NCI-H146 treated with DMSO at 0.1 percent for 48 hours (cell line): ENCODE measurements around the gene PHKA2.
A peak's percentile ranks its signal among the peaks of the same experiment; 100 is the strongest.

ENCODE experiments used
- DNase-seq: peaks from one replicate; lab custom pipeline; 2025; ENCODE audit not compliant: unreplicated experiment; lab: John Stamatoyannopoulos, UW

PHKA2 gene

DNA sequence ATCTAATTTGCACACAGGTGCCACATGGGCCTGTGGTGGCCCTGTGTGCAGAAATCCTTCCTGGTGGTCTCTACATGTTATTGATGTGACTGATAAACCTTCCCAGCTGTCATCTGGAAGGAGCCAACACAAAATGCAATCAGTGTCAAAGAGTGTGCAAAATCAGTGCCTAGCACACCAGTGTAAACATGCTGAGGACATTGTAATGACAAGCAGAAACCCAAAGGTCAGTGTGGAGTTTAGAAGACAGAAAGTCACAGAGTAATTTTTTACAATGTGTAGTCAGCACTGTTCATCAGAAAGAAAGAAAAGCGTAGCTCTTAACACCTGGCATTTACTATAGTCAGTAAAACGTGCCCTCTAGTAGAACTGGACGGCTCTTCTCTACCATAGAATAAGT lies 50.3 kb downstream of the PHKA2 start:
- no peak for DNase-seq

DNA sequence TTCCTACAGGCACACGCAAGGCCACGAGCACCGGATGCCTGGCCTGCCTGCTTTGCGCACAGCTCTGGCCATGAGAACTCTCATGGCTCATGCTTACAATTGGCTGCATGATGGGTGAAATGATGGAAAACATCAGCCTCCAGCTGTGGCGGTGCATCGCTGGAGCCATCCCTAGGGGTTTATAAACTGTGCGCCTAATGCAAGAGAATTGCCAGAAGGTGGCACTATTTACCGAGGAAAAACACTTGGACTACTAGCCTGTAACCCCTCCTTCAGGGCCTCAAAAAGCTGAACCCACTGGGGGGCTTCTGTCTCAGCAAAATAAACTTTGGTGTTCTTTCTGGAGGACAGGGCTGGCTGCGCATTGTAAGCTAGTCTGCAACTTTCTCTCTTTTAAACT lies 51.9 kb downstream of the PHKA2 start:
- no peak for DNase-seq

DNA sequence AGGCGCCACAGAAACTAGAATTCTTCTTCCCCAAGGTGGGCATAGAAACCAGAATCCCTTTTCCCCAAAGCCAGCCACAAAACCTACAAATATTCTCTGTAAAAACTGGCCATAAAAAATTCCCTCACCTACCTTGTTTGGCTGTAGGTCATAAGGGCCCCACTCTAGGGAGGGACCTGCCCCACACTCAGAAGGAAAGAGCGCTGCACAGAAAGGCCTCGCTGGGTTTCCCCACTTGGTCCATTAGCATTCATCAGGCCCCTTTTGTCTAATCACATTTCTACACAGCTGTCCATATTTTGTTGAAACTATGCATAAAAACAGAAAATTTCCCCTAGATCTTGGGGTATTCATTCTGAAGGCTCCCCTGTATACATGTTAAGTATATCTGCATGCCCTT lies 54.1 kb downstream of the PHKA2 start:
- no peak for DNase-seq

DNA sequence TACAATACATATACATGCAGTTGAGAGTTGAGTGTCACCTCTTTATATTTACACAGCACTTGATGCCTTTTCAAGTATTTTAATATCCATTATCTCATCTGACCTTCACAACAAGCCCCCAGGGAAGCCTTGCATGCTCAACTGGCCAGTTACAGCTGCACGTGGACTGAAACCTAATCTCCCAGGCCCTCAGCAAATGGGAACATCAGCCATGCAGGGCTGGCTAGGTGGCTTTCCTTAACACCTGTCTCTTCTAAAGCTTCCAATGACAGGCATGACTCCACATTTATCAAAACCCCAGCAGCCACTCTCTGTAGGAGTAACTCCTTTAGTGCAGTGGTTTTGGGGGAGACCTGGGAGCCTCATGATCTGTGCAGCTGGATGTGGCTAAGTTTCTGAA lies 56.4 kb downstream of the PHKA2 start:
- peak; percentile 84 for DNase-seq

DNA sequence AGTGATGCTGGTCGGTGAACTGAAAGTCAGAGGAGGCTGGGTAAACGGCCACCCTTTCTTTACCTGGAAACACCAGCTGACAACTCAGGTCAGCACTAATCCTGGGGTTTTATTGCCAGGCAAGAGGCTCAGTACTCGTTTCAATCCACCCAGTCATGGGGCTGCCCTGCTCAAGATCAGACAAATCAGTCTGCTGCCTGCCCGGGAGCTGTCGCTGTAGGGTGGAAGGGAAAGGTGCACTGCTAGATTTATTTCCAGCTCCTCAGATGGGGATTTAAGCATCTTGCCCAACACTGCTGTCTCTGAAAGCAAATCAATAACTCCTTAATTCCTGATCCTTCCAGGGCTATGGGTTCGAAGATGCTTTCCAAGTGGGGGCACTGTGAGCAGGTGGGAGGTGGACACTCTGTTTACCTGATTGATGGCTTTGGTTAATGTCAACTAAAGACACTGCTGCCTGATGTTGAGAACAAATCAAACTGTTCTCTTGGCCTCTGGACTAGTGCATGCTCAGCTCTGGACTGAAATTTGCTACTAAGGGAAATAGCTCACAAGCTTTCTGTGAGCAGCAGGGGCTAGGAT lies 59.3 kb downstream of the PHKA2 start:
- DNase-seq: no peak

DNA sequence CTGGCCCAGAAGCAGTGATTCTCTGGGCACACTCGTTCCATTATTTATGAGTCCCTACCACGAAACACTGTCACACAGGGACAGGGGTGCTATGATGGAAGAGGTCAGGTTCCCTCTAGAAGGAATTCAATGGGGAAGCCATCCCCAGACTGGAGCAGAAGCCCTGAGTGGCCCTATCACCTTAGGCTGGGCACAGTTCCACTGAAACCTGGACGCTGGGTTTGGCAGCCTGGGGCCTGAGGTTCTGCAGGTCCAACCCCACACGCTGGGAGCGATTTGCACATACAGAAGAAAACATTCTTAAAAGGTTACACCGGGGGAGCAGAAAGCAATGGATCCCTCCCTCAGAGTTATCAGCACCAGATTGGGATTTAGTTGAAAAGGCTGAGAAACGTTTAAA lies 63.3 kb downstream of the PHKA2 start:
- no peak for DNase-seq

DNA sequence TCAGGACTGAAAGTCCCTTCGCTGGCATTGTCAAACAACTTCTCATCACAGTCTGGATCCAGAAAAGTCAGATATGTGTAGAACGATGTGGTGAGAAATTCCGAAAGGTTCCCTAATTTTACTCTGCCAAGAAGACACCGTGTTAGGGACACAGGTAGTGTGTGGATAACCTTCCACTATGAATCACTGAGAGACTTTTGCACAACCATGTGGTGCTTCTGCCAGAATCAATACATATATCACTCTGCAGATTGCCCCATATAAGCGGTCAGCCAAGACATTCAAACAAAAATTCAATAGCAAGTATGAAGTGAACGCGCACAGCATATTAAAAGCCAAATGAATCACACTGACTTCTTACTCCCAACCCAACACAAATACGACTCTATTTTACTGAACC lies 63.8 kb downstream of the PHKA2 start:
- DNase-seq: no peak

DNA sequence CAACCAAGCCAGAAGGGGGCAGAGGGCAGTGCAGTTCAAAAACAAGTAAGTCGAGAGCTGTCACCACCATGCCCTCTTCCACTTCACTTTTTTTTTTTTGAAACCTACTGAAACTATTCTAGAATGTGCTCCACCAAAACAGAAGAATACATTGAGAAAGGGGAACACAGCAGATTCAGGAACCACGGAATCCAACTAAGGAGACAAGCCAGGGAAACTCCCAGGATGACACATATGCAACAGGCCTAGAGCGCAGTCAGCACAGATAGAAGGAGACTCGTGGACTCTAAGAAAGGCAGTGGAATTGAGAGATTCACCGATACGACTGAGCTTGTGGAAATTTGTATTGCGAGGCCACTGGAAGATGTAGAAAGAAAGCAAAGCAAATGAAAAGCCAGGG lies 66.1 kb downstream of the PHKA2 start:
- DNase-seq: no peak

DNA sequence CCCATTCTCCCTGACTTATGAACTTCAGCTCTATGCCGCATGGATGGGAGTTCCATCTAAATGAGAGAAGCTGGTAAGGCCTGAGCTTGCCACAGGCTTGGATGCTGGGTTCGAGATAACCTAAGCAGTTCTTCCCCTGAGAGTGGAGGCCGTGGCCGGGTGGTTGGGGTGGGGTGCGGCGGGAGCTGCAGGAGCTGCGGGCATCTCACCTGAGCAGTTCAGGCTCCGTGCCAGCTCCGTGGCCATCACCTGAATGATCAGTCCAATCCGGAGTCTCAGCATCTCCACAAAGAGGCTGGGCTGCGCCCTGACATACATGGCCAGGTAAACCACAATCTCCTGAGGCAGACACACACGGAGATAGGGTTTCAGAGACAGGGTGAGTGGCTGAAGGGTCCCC lies 77.6 kb downstream of the PHKA2 start:
- DNase-seq: no peak

DNA sequence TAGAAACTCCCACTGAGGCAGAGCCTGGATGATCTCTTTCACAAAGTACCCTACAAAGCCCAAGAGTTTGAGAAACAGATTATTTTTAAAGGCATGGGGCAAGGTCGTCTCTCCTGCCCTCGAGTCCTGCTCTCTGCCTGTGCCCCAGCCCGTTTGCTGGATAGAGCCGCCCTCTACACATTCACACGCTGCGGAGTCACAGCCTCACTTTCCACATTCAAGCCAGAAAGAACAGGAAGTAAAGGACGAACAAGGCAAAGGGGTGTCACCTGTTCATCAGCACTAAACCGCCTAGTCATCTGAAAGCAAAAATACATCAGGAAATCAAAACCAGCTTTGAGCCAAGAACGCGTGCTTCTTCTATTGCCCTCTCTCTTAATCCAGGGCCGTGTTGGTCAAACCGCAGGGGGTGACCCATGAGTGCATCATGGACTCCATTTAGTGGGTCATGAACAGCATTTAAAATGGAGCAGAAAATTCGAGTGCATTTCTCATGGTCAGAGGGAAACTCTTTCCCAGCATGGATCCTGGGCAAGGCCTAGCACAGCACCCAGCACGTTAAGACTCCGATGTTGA lies 83.4 kb downstream of the PHKA2 start:
- no peak for DNase-seq

DNA sequence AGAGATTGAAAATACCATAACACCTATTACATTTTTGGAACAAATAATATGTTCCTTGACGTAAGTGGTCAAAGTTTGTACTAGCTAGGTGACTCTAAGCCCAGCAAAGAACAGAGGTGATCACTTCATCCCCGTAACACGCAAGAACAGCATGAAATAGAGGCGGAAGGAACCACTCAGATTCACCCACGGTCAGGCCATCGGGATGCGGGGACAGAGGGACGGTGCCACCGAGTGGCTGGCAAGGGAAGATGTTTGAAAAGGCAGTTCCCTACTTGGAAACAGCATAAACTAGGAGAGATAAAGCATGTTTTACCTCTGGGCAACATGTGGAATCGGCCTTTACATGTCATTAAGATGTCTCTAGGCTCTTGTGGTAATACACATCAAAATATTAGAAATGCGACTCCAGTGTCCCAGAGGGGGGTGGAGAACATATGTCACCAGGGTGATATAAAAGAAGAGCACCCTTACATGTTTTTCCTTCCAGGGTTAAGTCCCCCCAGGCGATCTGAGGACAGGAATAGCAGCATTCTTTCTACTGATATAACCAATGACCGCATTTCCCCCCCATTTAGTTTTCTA lies 84.0 kb downstream of the PHKA2 start:
- DNase-seq: no peak

DNA sequence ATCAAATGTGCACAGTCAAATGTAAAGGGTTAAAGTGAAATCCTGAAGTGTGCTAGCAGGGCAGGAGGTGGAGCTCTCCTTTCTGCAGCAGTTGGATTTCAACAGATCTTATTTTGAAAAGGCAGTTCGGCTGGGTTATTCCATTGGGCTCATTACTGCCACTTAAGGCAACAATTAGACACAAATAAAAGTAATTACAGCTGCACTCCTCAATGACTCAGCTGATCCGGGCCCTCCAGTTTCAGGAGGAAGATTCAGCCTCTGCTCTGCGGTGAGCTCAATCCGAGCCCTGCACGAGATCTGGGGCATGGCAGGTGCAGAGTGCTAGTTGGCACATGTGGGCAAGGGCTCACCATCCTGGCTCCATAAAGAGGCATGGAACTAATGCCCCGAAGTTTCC lies 85.4 kb downstream of the PHKA2 start:
- no peak for DNase-seq

DNA sequence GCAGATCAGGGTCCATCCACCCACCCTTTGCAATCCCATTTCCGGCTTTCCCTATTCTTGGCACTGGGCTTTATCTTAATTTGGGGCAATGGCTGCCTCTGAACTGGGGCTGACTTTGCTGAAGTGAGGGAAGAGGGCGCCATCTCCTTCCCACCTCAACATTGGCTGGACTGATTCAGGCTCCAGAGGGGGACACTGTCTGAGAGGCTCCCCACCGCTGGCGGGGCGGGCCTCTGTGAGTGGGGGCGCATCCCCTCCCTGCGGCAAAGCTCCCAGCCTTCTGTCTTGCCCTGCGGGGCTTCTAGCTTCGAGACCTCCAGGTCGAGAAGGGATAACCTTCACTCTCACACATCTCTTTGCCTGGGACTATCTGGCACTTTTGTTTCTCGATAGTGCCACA lies 85.8 kb downstream of the PHKA2 start:
- no peak for DNase-seq

DNA sequence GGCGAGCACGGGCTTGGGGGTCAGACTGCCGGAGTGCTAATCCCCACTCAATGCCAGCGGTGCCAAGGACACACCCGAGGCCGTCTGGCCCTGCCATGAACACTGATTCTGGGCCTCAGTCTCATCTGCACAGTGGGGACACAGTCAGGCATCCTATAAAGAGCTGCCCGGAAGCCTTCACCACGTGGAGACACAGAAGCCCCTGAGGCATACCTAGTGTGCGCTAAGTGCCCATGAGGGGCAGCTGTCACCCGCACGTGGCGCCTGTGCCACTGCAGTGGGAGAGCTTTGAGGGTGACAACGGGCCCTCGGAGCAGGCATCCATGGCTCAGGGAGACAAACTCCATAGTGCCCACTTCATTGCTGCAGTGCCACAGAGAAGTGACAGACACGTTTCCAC lies 86.3 kb downstream of the PHKA2 start:
- DNase-seq: no peak

DNA sequence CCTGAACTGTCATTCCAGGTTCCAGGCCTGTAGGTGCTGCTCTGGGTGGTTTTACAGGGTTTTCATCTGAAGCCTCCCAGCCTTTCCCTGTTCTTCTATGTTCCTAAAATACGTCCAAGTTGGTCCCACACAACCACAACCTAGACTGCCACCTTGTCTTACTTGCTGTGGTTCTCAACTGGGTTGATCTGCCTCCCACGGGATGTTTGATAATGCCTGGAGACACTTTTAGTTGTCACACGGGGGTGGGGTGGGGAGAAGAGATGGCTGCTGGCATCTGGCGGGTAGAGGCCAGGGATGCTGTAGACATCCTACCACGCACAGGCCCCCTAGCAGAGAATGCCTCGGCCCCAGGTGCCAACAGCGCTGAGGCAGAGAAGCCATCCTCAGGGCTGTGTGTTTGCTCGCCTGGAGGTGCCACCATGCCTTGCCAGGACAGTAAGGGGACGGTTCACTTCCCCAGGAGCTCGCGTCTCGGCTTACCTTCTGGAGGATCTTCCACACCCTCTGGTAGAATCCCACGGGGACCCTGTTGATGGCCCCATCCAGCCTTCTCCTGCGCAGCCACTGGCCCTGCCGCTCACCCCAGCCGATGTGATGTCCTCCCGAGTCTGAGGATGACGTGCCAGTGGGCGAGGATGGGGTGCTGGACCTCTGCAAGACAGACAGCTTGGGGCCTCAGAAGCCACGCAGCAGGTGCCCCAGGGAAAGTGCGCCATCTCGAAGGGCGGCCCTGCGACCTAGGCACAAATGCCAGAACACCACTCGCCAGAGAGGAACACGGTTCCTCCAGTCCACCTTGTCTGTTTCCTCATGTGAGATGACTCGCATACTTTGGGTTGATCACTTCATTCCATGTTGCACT lies 87.0 kb downstream of the PHKA2 start:
- no peak for DNase-seq

DNA sequence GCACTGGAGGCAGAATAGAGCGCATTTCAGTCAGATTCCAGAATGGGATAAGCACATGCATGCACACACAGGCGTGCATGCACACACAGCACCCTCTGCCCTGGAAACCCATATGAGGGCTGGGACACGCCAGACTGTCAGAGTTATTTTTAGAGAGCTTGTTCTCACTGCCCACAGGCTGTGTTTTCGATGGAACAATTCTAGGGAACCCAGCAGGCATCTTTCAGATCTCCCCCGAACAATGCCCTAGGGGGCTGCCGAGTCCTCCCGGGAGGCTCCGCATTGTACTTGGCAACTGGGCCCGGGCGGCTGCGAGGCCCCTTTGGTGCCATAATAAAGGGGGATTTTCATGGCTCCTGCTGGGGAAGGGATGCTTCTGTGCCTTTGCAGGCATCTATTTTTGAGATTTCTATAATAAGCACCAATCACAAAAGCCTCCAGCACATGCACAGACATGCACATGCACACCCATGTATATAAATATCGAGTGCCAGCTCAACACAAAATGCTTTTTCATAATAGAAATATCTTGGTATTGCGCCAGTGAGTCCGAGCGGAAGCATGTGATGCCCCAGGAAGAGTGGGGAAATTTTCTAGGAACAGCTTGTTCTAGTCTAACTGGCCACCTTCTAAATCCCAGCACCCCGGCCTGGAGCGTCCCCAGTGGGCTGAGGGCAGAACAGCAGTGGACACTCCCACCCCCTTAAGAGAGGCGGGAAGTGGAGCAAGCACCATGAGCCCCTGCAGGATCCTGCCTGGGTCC lies 88.5 kb downstream of the PHKA2 start:
- DNase-seq: no peak

DNA sequence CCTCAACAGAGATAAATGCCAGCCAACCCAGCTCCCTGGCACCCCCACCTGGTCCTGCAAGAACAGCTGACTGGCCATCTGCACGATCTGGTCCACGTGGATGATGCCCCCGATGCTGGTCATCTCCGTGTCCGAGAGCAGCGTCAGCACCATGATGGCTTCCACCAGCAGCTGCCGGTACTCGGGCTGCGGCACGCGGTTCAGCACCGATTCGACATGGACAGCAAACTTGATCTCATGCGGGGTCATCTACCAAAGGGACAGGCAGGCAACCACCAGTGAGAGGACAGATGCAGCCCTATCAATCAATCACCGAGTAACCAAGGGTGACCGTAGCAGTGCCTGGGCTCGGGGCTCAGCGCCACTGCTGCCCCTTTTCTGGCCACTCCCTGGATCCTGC lies 89.8 kb downstream of the PHKA2 start:
- DNase-seq: no peak

DNA sequence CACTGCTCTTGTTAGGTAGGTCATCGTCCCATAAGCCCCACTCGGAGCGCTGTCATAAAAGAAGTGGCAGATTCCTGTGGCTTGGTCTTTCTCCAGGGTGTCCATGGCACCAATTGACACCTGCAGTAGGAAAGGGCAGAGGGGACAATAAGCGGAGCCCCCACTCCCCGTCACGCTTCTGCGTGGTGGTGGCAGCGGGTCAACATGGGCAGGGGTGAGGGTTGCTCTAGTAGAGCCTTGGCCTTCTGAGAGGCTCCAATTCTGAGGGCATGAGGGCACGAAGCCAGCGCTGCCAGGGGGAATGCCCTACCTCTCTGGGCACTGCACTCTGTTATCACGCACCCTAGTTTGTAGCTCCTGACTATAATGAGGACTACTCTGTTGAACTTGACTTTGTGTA lies 90.4 kb downstream of the PHKA2 start:
- DNase-seq: no peak

DNA sequence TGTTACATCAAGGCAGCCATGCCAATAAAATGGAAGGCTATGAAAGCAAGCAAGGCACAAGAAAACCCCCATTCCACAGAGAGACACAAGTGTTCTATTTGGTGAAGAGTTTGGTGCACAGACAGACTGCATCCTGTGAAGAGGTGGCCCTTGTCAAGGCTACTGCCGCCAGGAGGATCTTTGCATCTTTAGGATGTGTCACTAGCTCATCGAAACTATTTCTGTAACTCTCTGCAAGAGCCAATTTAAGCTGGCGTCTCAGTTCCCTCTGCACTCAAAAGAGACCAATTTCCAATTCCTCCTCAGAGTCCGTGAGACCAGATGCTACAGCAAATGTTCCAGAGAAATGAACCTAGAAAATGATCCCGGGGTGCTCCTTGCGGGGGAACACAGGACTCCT lies 91.0 kb downstream of the PHKA2 start:
- DNase-seq: no peak

DNA sequence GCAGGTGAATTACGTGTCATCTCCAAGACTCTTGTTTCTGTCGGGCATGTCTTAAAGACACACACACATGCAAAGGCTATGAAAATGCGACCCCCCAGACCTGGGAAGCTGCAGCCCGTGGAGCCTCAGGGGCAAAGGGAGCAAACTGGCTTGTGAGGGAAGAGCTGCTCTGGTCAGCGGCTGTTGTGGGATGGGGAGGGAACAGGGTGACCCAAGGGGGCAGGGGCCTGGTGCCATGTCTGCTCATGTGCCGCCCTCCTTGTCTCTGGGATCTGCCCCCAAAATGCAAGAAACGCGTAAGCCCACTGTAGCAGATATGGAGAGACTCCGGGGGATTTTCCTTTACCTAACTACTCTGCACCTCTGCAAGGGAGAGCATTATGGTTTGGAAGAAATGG lies 92.4 kb downstream of the PHKA2 start:
- no peak for DNase-seq

DNA sequence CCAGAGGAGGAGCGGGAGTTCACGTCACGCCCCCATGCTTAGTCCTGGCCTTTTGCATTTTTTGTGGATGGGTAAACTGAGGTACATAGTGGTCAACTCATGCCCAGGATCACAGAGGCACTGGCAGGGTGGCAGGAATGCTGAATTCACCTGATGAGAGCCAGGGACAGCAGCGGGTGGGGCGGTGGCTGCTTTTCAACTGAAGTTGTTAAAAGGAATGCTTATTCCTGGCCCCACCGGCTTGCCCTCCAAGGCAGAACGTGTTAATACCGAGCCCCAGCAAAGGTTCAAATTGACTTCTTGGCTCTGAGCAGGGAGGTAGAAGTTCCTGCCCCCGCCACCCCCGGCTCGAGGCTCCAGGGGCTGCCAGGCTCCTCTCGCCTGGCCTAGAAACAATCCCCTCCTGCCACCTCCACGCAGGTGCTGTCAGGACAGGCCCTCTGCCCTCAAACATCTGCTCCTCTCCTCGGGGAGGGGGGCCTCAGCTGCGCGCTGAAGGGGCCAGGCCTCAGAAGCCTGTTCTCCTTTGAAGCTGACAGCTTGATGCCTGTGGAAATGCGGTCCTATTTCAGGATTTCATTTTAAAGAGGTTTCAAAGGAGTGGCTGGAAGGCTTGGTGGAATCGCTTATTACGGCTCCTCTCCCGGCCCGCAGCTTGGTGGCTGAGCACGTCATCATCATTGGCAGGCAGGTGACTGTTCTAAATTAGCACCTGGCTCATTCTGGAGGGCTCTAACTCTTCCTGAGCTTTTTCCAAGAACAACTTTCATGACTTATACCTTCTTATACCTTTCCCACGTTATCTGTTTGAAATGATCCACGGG lies 93.0 kb downstream of the PHKA2 start:
- no peak for DNase-seq
